ENCODE data around the gene FAM234A. TPM values are rescaled to one million over a fixed set of nuclear protein-coding genes. Genes with fewer than 3 reads are reported as not detected.

The FAM234A gene
- total RNA-seq, 1 donor from 2014 or later: 129 TPM

GRCh38 chr16:262121-262745, 27.6 kb downstream of the FAM234A start:
- Mint-ChIP-seq H3K4me1 (ENCODE audit: low read depth) (peaks cover 2% of the 10 kb centered on the region), H3K36me3 (ENCODE audit: insufficient read depth) (peaks cover 18% of the 10 kb centered on the region), H3K9me3 (ENCODE audit: low read depth) (no peaks in the 10 kb centered on the region), H3K27ac (no peak overlapping the region), H3K4me3 (ENCODE audit: low read depth) (no peak overlapping the region), H3K27me3 (no peaks in the 10 kb centered on the region)
- DNase-seq (ENCODE audit: low spot score, unreplicated experiment): no peak
- TF ChIP-seq CTCF (IDR thresholded peaks at IDR 0.05; ENCODE audit: unreplicated experiment): no peak

DNA sequence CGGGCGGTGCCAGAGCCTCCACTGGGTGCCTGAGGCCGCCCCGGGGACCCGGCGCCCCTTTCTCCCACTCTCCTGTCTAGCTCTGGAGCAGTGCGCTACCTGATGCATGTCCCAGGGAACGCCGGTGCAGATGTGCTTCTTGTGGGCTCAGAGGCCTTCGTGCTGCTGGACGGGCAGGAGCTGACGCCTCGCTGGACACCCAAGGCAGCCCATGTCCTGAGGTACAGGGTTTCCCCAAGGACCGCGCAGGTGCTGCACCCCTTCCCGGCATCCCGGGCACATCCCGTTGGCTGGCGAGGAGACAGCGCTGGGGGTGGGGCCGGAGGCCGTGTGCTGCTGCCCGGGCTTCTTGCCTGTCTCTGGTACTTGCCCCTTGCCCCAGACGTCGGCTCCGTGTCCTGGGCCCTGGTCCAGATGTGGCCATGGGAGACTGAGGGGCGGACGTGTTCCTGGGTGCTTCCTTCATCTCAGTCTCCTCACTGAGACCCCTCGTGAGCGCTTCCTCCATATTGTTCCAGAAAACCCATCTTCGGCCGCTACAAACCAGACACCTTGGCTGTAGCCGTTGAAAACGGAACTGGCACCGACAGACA, 28.7 kb downstream of the FAM234A start:
- H3K36me3 Mint-ChIP-seq (ENCODE audit: insufficient read depth): peaks cover 16% of the 10 kb centered on the region
- DNase-seq (ENCODE audit: low spot score, unreplicated experiment): no peak

GRCh38 chr16:263944-264343, 29.3 kb downstream of the FAM234A start:
- no peak for TF ChIP-seq CTCF (IDR thresholded peaks at IDR 0.05; ENCODE audit: unreplicated experiment)
- H3K4me3 Mint-ChIP-seq (ENCODE audit: low read depth): no peak overlapping the region
- no peak overlapping the region for H3K27ac Mint-ChIP-seq
- no peaks in the 10 kb centered on the region for H3K27me3 Mint-ChIP-seq
- H3K36me3 Mint-ChIP-seq (ENCODE audit: insufficient read depth): peaks cover 16% of the 10 kb centered on the region
- H3K4me1 Mint-ChIP-seq (ENCODE audit: low read depth): no peaks in the 10 kb centered on the region
- no peak for DNase-seq (ENCODE audit: low spot score, unreplicated experiment)
- H3K9me3 Mint-ChIP-seq (ENCODE audit: low read depth): no peaks in the 10 kb centered on the region

More for the DNA sequence above, 28.7 kb downstream of the FAM234A start:
- no peaks in the 10 kb centered on the region for H3K27me3 Mint-ChIP-seq
- H3K9me3 Mint-ChIP-seq (ENCODE audit: low read depth): no peaks in the 10 kb centered on the region
- H3K4me3 Mint-ChIP-seq (ENCODE audit: low read depth): no peak overlapping the region
- H3K27ac Mint-ChIP-seq: no peak overlapping the region
- H3K4me1 Mint-ChIP-seq (ENCODE audit: low read depth): no peaks in the 10 kb centered on the region
- no peak for TF ChIP-seq CTCF (IDR thresholded peaks at IDR 0.05; ENCODE audit: unreplicated experiment)

DNA sequence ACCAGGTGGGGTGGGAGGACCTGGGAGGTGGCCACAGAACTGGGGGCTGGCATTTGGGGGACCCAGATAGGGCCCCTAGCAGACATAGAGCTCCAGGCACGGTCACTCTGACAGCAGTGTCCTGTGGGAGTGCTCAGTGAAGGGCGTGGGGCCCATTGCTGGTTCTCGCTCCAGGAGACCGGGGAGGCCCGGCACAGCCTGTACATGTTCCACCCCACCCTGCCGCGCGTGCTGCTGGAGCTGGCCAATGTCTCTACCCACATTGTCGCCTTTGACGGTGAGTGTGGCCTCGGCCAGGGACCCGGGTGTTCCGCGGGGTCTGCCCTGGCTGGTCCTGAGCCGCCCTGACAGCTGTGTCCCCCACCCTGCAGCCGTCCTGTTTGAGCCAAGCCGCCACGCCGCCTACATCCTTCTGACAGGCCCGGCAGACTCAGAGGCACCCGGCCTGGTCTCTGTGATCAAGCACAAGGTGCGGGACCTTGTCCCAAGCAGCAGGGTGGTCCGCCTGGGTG, 29.9 kb downstream of the FAM234A start:
- H3K27me3 Mint-ChIP-seq: no peaks in the 10 kb centered on the region
- H3K27ac Mint-ChIP-seq: no peak overlapping the region

More for the DNA sequence above, 29.9 kb downstream of the FAM234A start:
- TF ChIP-seq CTCF (IDR thresholded peaks at IDR 0.05; ENCODE audit: unreplicated experiment): no peak
- Mint-ChIP-seq H3K4me3 (ENCODE audit: low read depth) (no peak overlapping the region), H3K4me1 (ENCODE audit: low read depth) (no peaks in the 10 kb centered on the region), H3K9me3 (ENCODE audit: low read depth) (no peaks in the 10 kb centered on the region), H3K36me3 (ENCODE audit: insufficient read depth) (peaks cover 11% of the 10 kb centered on the region)
- DNase-seq (ENCODE audit: low spot score, unreplicated experiment): no peak

Measured in progenitor cell of endocrine pancreas (in vitro differentiated cells).